ENCODE data around the gene FANCG.

FANCG gene

DNA sequence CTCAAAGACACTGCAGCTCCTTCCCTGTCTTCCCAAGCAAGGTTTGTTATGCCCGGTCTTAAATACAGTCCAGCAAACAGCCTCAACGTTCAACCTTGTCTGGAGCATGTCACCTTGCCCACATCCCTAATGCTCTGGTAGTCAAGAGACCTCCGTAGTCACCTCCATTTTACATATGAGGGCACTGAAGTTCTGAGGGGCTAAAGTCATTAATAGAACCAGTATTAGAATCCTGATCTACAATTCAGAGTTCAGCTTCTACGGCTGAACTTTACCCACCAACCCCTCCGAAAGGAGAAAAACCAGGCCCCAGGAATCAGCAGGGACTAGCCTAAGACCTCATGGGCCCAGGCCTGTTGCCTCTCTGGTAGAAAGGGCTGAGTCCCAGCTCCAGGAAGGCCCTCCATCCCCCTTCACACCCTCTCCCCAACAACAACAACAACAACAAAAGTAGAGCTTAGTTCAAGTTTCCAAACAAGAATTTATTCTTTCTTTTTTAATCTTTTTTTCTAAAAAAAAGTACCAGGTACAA, 24.0 kb upstream of the FANCG start:
- DNase-seq (ENCODE audit: low read depth), result no peak

- DNase-seq (ENCODE audit: low read depth), result peak; percentile 97
These were observed 23.3 kb upstream of the FANCG start, which contains the start of gene STOML2 for GRCh38 chr9:35102769-35103659. Gene STOML2, minus strand, starts transcription at chr9:35103131. Its CDS starts 37 bp downstream, at chr9:35103094.

- peak; percentile 27 for DNase-seq (ENCODE audit: low read depth)
These were observed 22.7 kb upstream of the FANCG start for GRCh38 chr9:35102465-35102768.

GRCh38 chr9:35097573-35097972, 17.8 kb upstream of the FANCG start:
- no peak for DNase-seq (ENCODE audit: low read depth)

- DNase-seq (ENCODE audit: low read depth), result peak; percentile 83
These were observed 16.5 kb upstream of the FANCG start, which contains the start of gene PIGO for GRCh38 chr9:35096035-35096849. Gene PIGO, minus strand, starts transcription at chr9:35096591. Its CDS starts 1,026 bp downstream, at chr9:35095565.

- DNase-seq (ENCODE audit: low read depth), result no peak
These were observed 11.8 kb upstream of the FANCG start for GRCh38 chr9:35091536-35091935.

DNA sequence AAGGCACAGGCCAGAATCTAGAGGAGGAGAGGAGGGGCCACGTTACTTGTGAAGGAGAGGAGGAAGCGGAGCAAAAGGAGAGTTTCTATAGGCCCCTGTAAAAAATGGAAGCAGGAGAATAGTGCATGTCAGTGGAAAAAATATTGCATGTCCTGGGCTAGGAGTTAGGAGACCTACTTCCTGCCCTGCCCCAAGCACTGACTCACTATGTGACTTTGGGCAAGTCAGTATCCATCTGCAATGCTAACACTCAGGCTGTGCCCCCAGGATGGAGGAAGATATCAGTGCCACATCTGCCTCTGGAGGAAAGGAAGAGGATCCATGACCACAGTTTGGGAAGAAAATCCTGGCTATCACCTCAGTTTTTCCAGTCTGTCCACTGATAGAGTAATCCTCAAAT, 9.7 kb upstream of the FANCG start:
- no peak for DNase-seq (ENCODE audit: low read depth)

- DNase-seq (ENCODE audit: low read depth), result no peak
These were observed 5.3 kb upstream of the FANCG start for GRCh38 chr9:35085078-35085477.

GRCh38 chr9:35079041-35079425, 709 bp downstream of the FANCG start:
- DNase-seq (ENCODE audit: low read depth), result no peak

GRCh38 chr9:35078066-35078465, 1.7 kb downstream of the FANCG start:
- no peak for DNase-seq (ENCODE audit: low read depth)

DNA sequence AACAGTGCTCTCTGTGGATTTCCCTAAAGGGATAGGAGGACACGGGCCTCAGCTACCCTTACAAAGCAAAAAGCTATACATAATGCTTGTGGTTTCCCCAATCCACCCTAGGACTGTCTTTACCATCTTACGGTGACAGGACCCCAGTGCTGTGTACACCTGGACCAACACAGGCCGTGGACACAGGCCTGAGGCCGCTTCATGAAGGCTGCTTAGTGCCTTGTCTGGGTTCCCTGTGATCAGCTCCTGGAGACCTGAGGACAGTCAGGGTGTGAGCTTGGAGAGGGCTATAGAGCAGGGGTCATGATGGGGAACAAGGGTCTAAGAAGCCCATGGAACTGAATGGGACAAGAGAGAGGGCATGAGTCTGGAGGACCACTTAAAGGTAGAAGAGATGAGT, 2.9 kb downstream of the FANCG start:
- DNase-seq (ENCODE audit: low read depth), result no peak

- no peak for DNase-seq (ENCODE audit: low read depth)
These were observed 4.4 kb downstream of the FANCG start for GRCh38 chr9:35075358-35075757.

GRCh38 chr9:35074791-35075190, 5.0 kb downstream of the FANCG start:
- DNase-seq (ENCODE audit: low read depth), result no peak

DNA sequence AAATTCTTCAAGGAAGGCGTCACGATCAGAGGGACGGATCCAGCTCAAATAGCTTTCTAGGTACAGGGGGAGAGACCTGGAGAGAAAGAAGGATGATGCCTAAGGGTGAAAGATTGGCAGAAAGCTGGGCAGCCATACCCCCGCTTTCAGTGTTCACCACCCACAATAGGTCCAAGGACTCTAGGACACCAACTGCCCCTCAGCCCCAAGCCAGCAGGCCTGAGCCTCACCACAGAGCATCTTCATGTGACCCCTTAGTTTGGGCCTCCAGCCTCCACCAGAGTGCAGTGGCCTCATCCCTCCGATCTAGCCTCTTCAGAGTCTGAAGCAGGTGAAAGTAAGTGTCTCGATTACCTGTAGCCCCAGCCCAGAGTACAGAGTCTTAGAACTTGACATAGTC, 5.6 kb downstream of the FANCG start:
- no peak for DNase-seq (ENCODE audit: low read depth)

- no peak for DNase-seq (ENCODE audit: low read depth)
These were observed 6.5 kb downstream of the FANCG start for GRCh38 chr9:35073279-35073612.

- peak; percentile 100 for DNase-seq (ENCODE audit: low read depth)
These were observed 7.1 kb downstream of the FANCG start, which contains the start of gene VCP for GRCh38 chr9:35072461-35073278. Gene VCP, minus strand, starts transcription at chr9:35072625. Its CDS starts 272 bp downstream, at chr9:35072353.

- peak; percentile 87 for DNase-seq (ENCODE audit: low read depth)
These were observed 7.8 kb downstream of the FANCG start for GRCh38 chr9:35071814-35072460.

GRCh38 chr9:35070823-35071813, 8.6 kb downstream of the FANCG start:
- DNase-seq (ENCODE audit: low read depth), result peak; percentile 36

DNA sequence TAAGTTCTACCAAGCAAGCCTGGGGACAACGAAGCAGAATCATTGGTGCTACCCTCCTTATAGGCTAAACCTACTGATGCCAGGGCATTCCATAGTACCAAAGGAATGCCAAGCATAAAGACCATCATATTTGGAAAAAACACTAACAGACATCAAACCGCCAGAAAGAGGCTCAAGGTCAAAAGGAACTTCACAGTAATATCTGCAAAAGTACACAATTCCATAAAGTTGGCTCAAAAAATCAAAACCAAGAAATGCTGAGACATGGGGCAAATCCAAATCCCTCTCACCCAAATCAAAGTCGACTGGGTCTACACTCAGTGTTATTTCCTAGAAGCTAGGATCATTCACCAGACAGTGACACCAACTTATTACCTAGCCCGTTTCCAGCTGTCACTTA, 10.7 kb downstream of the FANCG start:
- DNase-seq (ENCODE audit: low read depth), result no peak

DNA sequence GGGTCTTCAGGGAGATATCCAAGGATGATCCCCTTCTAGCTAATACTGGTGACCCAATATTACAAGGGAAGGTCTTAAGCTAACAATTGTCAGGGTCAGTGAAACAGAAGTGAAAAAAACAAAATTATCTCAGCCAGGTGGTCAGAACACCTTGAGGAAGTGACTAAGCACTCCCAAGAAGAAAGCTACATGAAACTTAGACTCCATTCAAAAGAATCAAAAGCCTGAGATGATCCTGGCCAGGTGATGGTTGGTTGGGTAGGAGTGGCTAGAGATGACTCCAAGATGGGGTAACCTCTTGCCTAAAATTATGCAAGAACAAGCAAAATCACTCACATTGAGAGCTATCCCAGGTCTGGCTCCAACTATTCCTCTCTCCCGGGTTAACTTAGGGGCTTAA, 12.7 kb downstream of the FANCG start:
- no peak for DNase-seq (ENCODE audit: low read depth)

All from EH (cell line).